Measurements from ENCODE around the gene PPP2R5C.

DNA sequence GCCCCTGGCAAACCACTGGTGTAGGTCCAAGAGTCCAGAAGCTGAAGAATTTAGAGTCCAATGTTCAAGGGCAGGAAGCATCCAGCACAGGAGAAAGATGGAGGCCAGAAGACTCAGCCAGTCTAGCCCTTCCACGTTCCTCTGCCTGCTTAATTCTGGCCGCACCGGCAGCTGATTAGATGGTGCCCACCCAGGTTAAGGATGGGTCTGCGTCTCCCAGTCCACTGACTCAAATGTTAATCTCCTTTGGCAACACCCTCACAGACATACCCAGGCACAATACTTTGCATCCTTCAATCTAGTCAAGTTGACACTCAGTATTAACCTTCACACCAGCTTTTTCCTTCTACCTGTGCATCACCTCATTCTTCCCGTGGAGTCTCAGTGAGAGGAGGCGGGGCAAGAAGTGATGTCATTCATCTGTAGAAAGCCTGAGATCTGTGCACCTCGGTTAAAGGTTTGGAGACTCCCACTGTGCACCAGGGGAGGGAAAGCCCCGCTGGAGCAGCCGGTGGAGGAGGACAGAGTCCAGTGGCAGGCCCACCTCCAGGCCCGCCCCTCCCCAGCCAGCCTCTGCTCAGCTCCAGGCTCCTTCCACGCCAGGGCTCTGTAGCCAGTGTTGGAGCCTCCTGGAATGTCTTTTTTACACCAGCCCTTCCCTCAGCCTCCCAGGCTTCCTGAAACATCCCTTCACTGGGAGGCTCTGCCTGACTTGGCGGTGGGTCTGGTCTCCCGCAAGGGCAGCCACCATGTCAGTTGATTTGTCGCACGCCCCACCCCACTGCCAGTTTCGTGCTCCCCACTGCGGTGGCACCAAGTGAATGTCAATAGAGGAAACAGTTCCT, 122.8 kb downstream of the PPP2R5C start:
- TF ChIP-seq, protein P1, sequence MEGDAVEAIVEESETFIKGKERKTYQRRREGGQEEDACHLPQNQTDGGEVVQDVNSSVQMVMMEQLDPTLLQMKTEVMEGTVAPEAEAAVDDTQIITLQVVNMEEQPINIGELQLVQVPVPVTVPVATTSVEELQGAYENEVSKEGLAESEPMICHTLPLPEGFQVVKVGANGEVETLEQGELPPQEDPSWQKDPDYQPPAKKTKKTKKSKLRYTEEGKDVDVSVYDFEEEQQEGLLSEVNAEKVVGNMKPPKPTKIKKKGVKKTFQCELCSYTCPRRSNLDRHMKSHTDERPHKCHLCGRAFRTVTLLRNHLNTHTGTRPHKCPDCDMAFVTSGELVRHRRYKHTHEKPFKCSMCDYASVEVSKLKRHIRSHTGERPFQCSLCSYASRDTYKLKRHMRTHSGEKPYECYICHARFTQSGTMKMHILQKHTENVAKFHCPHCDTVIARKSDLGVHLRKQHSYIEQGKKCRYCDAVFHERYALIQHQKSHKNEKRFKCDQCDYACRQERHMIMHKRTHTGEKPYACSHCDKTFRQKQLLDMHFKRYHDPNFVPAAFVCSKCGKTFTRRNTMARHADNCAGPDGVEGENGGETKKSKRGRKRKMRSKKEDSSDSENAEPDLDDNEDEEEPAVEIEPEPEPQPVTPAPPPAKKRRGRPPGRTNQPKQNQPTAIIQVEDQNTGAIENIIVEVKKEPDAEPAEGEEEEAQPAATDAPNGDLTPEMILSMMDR (IDR thresholded peaks at IDR 0.05), result no peak
- TF ChIP-seq POLR2A (IDR thresholded peaks at IDR 0.05), result no peak

Data from uterus (tissue), 2 donors.